ENCODE data around the gene NPSR1. TPM values are rescaled to one million over a fixed set of nuclear protein-coding genes. Genes with fewer than 3 reads are reported as not detected.

The NPSR1 gene
- polyA plus RNA-seq, 3 donors from 2014 or later = not detected

- Mint-ChIP-seq H3K36me3 (no peaks in the 10 kb centered on the region), H3K27me3 (ENCODE audit: low read depth in 3 of 3) (peaks cover 0 to 3% (median 0%) of the 10 kb centered on the region in 3 donors), H3K9me3 (peaks cover 0 to 3% (median 0%) of the 10 kb centered on the region in 6 donors), H3K4me3 (no peak overlapping the region), H3K4me1 (no peaks in the 10 kb centered on the region), H3K27ac (no peak overlapping the region)
- DNase-seq = no peak
These were observed 76.8 kb downstream of the NPSR1 start for GRCh38 chr7:34734771-34735170.

GRCh38 chr7:34735526-34735925 lies 77.5 kb downstream of the NPSR1 start:
- Mint-ChIP-seq H3K36me3 (no peaks in the 10 kb centered on the region), H3K4me3 (no peak overlapping the region), H3K27me3 (ENCODE audit: low read depth in 3 of 3) (peaks cover 0 to 3% (median 0%) of the 10 kb centered on the region in 3 donors), H3K9me3 (no peaks in the 10 kb centered on the region), H3K4me1 (no peaks in the 10 kb centered on the region), H3K27ac (no peak overlapping the region)
- DNase-seq = no peak

GRCh38 chr7:34739651-34740300 lies 81.8 kb downstream of the NPSR1 start:
- H3K36me3 Mint-ChIP-seq = no peaks in the 10 kb centered on the region
- peaks cover 3 to 5% (median 4%) of the 10 kb centered on the region in 3 donors for H3K27me3 Mint-ChIP-seq (ENCODE audit: low read depth in 3 of 3)
- H3K4me1 Mint-ChIP-seq = no peaks in the 10 kb centered on the region
- DNase-seq = no peak
- no peak overlapping the region for H3K27ac Mint-ChIP-seq
- peaks cover 0 to 5% (median 2%) of the 10 kb centered on the region in 6 donors for H3K9me3 Mint-ChIP-seq
- no peak overlapping the region for H3K4me3 Mint-ChIP-seq

GRCh38 chr7:34740840-34741239 lies 82.8 kb downstream of the NPSR1 start:
- Mint-ChIP-seq H3K4me1 (no peaks in the 10 kb centered on the region), H3K9me3 (peaks cover 0 to 5% (median 2%) of the 10 kb centered on the region in 6 donors), H3K27me3 (ENCODE audit: low read depth in 3 of 3) (peaks cover 3 to 5% (median 4%) of the 10 kb centered on the region in 3 donors), H3K36me3 (no peaks in the 10 kb centered on the region), H3K4me3 (no peak overlapping the region), H3K27ac (no peak overlapping the region)
- DNase-seq = no peak

- no peaks in the 10 kb centered on the region for H3K4me1 Mint-ChIP-seq
- no peak for DNase-seq
- peaks cover 2 to 5% (median 2%) of the 10 kb centered on the region in 3 donors for H3K27me3 Mint-ChIP-seq (ENCODE audit: low read depth in 3 of 3)
- H3K4me3 Mint-ChIP-seq = no peak overlapping the region
- peaks cover 0 to 5% (median 3%) of the 10 kb centered on the region in 6 donors for H3K9me3 Mint-ChIP-seq
- H3K27ac Mint-ChIP-seq = no peak overlapping the region
- no peaks in the 10 kb centered on the region for H3K36me3 Mint-ChIP-seq
These were observed 89.3 kb downstream of the NPSR1 start for GRCh38 chr7:34747176-34747781.

GRCh38 chr7:34747867-34748727 lies 90.1 kb downstream of the NPSR1 start:
- H3K27me3 Mint-ChIP-seq (ENCODE audit: low read depth in 3 of 3) = peaks cover 0 to 9% (median 2%) of the 10 kb centered on the region in 3 donors
- peaks cover 0 to 3% (median 2%) of the 10 kb centered on the region in 6 donors for H3K9me3 Mint-ChIP-seq
- no peak for DNase-seq
- no peak overlapping the region for H3K27ac Mint-ChIP-seq
- no peaks in the 10 kb centered on the region for H3K36me3 Mint-ChIP-seq
- H3K4me3 Mint-ChIP-seq = no peak overlapping the region
- no peaks in the 10 kb centered on the region for H3K4me1 Mint-ChIP-seq

- H3K4me3 Mint-ChIP-seq = no peak overlapping the region
- DNase-seq = no peak
- no peaks in the 10 kb centered on the region for H3K4me1 Mint-ChIP-seq
- H3K27ac Mint-ChIP-seq = no peak overlapping the region
- H3K27me3 Mint-ChIP-seq (ENCODE audit: low read depth in 3 of 3) = peaks cover 0 to 9% (median 2%) of the 10 kb centered on the region in 3 donors
- no peaks in the 10 kb centered on the region for H3K36me3 Mint-ChIP-seq
- H3K9me3 Mint-ChIP-seq = peaks cover 0 to 2% (median 0%) of the 10 kb centered on the region in 6 donors
These were observed 90.7 kb downstream of the NPSR1 start for GRCh38 chr7:34748728-34749089.

- no peak overlapping the region for H3K27ac Mint-ChIP-seq
- peaks cover 0 to 6% (median 2%) of the 10 kb centered on the region in 3 donors for H3K27me3 Mint-ChIP-seq (ENCODE audit: low read depth in 3 of 3)
- H3K36me3 Mint-ChIP-seq = no peaks in the 10 kb centered on the region
- no peaks in the 10 kb centered on the region for H3K4me1 Mint-ChIP-seq
- no peak for DNase-seq
- peaks cover 0 to 2% (median 0%) of the 10 kb centered on the region in 6 donors for H3K9me3 Mint-ChIP-seq
- H3K4me3 Mint-ChIP-seq = no peak overlapping the region
These were observed 91.4 kb downstream of the NPSR1 start for GRCh38 chr7:34749446-34749845.

GRCh38 chr7:34750209-34750608 lies 92.2 kb downstream of the NPSR1 start:
- Mint-ChIP-seq H3K9me3 (peaks cover 0 to 2% (median 0%) of the 10 kb centered on the region in 6 donors), H3K4me1 (no peaks in the 10 kb centered on the region), H3K27ac (no peak overlapping the region), H3K27me3 (ENCODE audit: low read depth in 3 of 3) (peaks cover 0 to 4% (median 2%) of the 10 kb centered on the region in 3 donors), H3K36me3 (no peaks in the 10 kb centered on the region), H3K4me3 (no peak overlapping the region)
- no peak for DNase-seq

- H3K9me3 Mint-ChIP-seq = peaks cover 0 to 2% (median 0%) of the 10 kb centered on the region in 6 donors
- no peak overlapping the region for H3K27ac Mint-ChIP-seq
- H3K4me3 Mint-ChIP-seq = no peak overlapping the region
- H3K4me1 Mint-ChIP-seq = no peaks in the 10 kb centered on the region
- no peak for DNase-seq
- H3K27me3 Mint-ChIP-seq (ENCODE audit: low read depth in 3 of 3) = peaks cover 0 to 4% (median 2%) of the 10 kb centered on the region in 3 donors
- H3K36me3 Mint-ChIP-seq = no peaks in the 10 kb centered on the region
These were observed 92.6 kb downstream of the NPSR1 start for GRCh38 chr7:34750636-34751035.

GRCh38 chr7:34751725-34752643 lies 94.0 kb downstream of the NPSR1 start:
- no peak overlapping the region for H3K4me3 Mint-ChIP-seq
- no peak for DNase-seq

GRCh38 chr7:34752929-34753328 lies 94.9 kb downstream of the NPSR1 start:
- H3K4me3 Mint-ChIP-seq = no peak overlapping the region
- H3K4me1 Mint-ChIP-seq = no peaks in the 10 kb centered on the region
- DNase-seq = no peak
- H3K36me3 Mint-ChIP-seq = no peaks in the 10 kb centered on the region
- H3K27ac Mint-ChIP-seq = no peak overlapping the region
- peaks cover 0 to 2% (median 0%) of the 10 kb centered on the region in 6 donors for H3K9me3 Mint-ChIP-seq
- H3K27me3 Mint-ChIP-seq (ENCODE audit: low read depth in 3 of 3) = peaks cover 0 to 4% (median 3%) of the 10 kb centered on the region in 3 donors

More at GRCh38 chr7:34751725-34752643, 94.0 kb downstream of the NPSR1 start:
- Mint-ChIP-seq H3K4me1 (no peaks in the 10 kb centered on the region), H3K27me3 (ENCODE audit: low read depth in 3 of 3) (peaks cover 0 to 4% (median 0%) of the 10 kb centered on the region in 3 donors), H3K36me3 (no peaks in the 10 kb centered on the region), H3K27ac (no peak overlapping the region), H3K9me3 (peaks cover 0 to 2% (median 0%) of the 10 kb centered on the region in 6 donors)

GRCh38 chr7:34755008-34755407 lies 97.0 kb downstream of the NPSR1 start:
- no peak overlapping the region for H3K4me3 Mint-ChIP-seq
- peaks cover 0 to 2% (median 0%) of the 10 kb centered on the region in 6 donors for H3K9me3 Mint-ChIP-seq
- H3K36me3 Mint-ChIP-seq = no peaks in the 10 kb centered on the region
- no peak overlapping the region for H3K27ac Mint-ChIP-seq
- H3K27me3 Mint-ChIP-seq (ENCODE audit: low read depth in 3 of 3) = peaks cover 0 to 4% (median 3%) of the 10 kb centered on the region in 3 donors
- no peaks in the 10 kb centered on the region for H3K4me1 Mint-ChIP-seq
- no peak for DNase-seq

Measured in immature natural killer cell (primary cell).